ENCODE results near the gene GALR2.
A peak's percentile ranks its signal among the peaks of the same experiment; 100 is the strongest.

GALR2 gene

GRCh38 chr17:76097716-76098295 is 23.2 kb downstream of the GALR2 start:
- DNase-seq = no peak

- no peak for DNase-seq
These were observed 28.3 kb downstream of the GALR2 start for GRCh38 chr17:76102944-76103273.

- DNase-seq = peak; percentile 90
These were observed 28.9 kb downstream of the GALR2 start, which contains the start of gene EXOC7 for GRCh38 chr17:76103274-76104139. Gene EXOC7, minus strand, starts transcription at chr17:76103787. Its CDS starts 95 bp downstream, at chr17:76103692.

- no peak for DNase-seq
These were observed 29.7 kb downstream of the GALR2 start for GRCh38 chr17:76104140-76104895.

GRCh38 chr17:76104896-76105231 is 30.3 kb downstream of the GALR2 start:
- DNase-seq = no peak

GRCh38 chr17:76106703-76107102 is 32.1 kb downstream of the GALR2 start:
- DNase-seq = no peak

GRCh38 chr17:76107509-76107908 is 32.9 kb downstream of the GALR2 start:
- DNase-seq = peak; percentile 17

- DNase-seq = no peak
These were observed 37.4 kb downstream of the GALR2 start for GRCh38 chr17:76111956-76112355.

GRCh38 chr17:76115138-76115754 is 40.7 kb downstream of the GALR2 start:
- no peak for DNase-seq

GRCh38 chr17:76119409-76120371 is 45.1 kb downstream of the GALR2 start:
- DNase-seq = no peak

- no peak for DNase-seq
These were observed 46.1 kb downstream of the GALR2 start for GRCh38 chr17:76120658-76121008.

GRCh38 chr17:76121932-76122430 is 47.4 kb downstream of the GALR2 start:
- no peak for DNase-seq

- no peak for DNase-seq
These were observed 48.0 kb downstream of the GALR2 start for GRCh38 chr17:76122431-76123190.

GRCh38 chr17:76123191-76123499 is 48.6 kb downstream of the GALR2 start:
- no peak for DNase-seq

- no peak for DNase-seq
These were observed 49.4 kb downstream of the GALR2 start for GRCh38 chr17:76123749-76124581.

- DNase-seq = no peak
These were observed 50.2 kb downstream of the GALR2 start for GRCh38 chr17:76124582-76125390.

GRCh38 chr17:76125391-76125675 is 50.8 kb downstream of the GALR2 start:
- DNase-seq = no peak

GRCh38 chr17:76125922-76126321 is 51.3 kb downstream of the GALR2 start:
- no peak for DNase-seq
